Panc1 (cell line): ENCODE data around the gene HNRNPA2B1. TPM values are rescaled to one million over a fixed set of nuclear protein-coding genes. Genes with fewer than 3 reads are reported as not detected.

ENCODE experiments used
- ATAC-seq: fragments of 200-7000 bp; cut with Tn5 transposase; 2 replicates; pipeline ENCODE4 v1.9.1; 2020; ENCODE audit warnings: mild to moderate bottlenecking, moderate library complexity
- BruUV-seq: library from RNA; stranded (reverse); fragments of 400-500 nt; replicated peaks from 2 replicates; lab custom pipeline; 2021; lab: Mats Ljungman, UMichigan
- CTCF ChIA-PET: fragments of 300-600 bp; sonication (Branson Sonifier 250); formaldehyde crosslinking; loops from one replicate; lab custom pipeline; 2022; ENCODE audit warnings: antibody characterized with exemption; lab: Charles Lee
- POLR2A ChIA-PET: fragments of 300-600 bp; sonication (Branson Sonifier 250); formaldehyde crosslinking; loops from one replicate; lab custom pipeline; 2022; ENCODE audit warnings: antibody characterized with exemption; lab: Charles Lee
- DNase-seq: peaks from one replicate; pipeline ENCODE4 v3.0.0-alpha.2; 2010; ENCODE audit warnings: low read depth, low spot score
- H3K27ac ChIP-seq: 2 replicates; pipeline ENCODE4 v1.5.1; 2011; ENCODE audit warnings: mild to moderate bottlenecking, low read length, inconsistent platforms
- H3K27me3 ChIP-seq: fragments of 200-500 bp; sonication (Bioruptor generic); 2 replicates; pipeline ENCODE4 v1.6.0; 2014; ENCODE audit warnings: low read length, inconsistent platforms; ENCODE audit not compliant: control insufficient read depth, insufficient read depth
- H3K36me3 ChIP-seq: fragments of 200-500 bp; sonication (Bioruptor generic); 2 replicates; pipeline ENCODE4 v1.5.1; 2014; ENCODE audit warnings: inconsistent platforms, mild to moderate bottlenecking, low read length, moderate library complexity; ENCODE audit not compliant: control insufficient read depth, insufficient read depth
- H3K4me1 ChIP-seq: 2 replicates; pipeline ENCODE4 v1.5.1; 2011; ENCODE audit warnings: inconsistent platforms, mild to moderate bottlenecking, low read length, moderate library complexity; ENCODE audit not compliant: control insufficient read depth, insufficient read depth
- H3K4me3 ChIP-seq, 2 experiments: 2 replicates each; pipeline ENCODE4 v1.5.1; 2011 to 2012; ENCODE audit warnings: low read depth in 2 of 2, low read length in 2 of 2, mild to moderate bottlenecking in 2 of 2, inconsistent platforms in 1 of 2, moderate library complexity in 1 of 2
- H3K9me3 ChIP-seq: fragments of 200-500 bp; sonication (Bioruptor generic); 2 replicates; pipeline ENCODE4 v1.5.1; 2014; ENCODE audit warnings: low read depth, mild to moderate bottlenecking, inconsistent platforms, low read length, moderate library complexity; ENCODE audit not compliant: control insufficient read depth, insufficient read depth
- POLR2AphosphoS5 ChIP-seq: IDR thresholded peaks from 2 replicates; pipeline ENCODE4 v1.6.1; 2012; ENCODE audit warnings: mild to moderate bottlenecking, low read depth, low read length, moderate library complexity
- SIN3A ChIP-seq: IDR thresholded peaks from 2 replicates; pipeline ENCODE4 v1.6.1; 2012; ENCODE audit warnings: low read depth, mild to moderate bottlenecking, low read length, moderate library complexity, borderline replicate concordance; ENCODE audit not compliant: insufficient read depth
- TCF7L2 ChIP-seq: IDR thresholded peaks from 2 replicates; pipeline ENCODE4 v1.6.1; 2011; ENCODE audit warnings: mild to moderate bottlenecking, low read depth, low read length, inconsistent platforms
- in situ Hi-C: cut with HindIII; loops from 2 replicates; pipeline ENCODE4 v1.10.0; 2016; ENCODE audit warnings: low sequenced_read_pairs, low pct_unique_long_range_greater_than_20kb
- intact Hi-C: fragments of 100-400 bp; cut with micrococcal nuclease; formaldehyde crosslinking; loops from one replicate; pipeline ENCODE4 v1.10.0; 2022; ENCODE audit not compliant: unreplicated experiment
- total RNA-seq: library from RNA; stranded (reverse); gene quantifications from one replicate; pipeline ENCODE4 v1.2.1, GENCODE V29; 2021; ENCODE audit not compliant: unreplicated experiment
- TF ChIP-seq, protein P1 (sequence below): fragments of 450-650 bp; IDR thresholded peaks from 2 replicates; pipeline ENCODE4 v1.5.1; 2017; ENCODE audit warnings: mild to moderate bottlenecking
- TF ChIP-seq, protein P2 (sequence below), 2 experiments: IDR thresholded peaks; 2 replicates each; pipeline ENCODE4 v1.6.1; 2011 to 2012; ENCODE audit warnings: low read depth in 2 of 2, control low read depth in 1 of 2, low read length in 1 of 2, mild to moderate bottlenecking in 1 of 2, moderate library complexity in 1 of 2; ENCODE audit not compliant: insufficient read depth in 1 of 2

HNRNPA2B1 gene
- total RNA-seq, 1 experiment from 2014 or later: 819 TPM

DNA sequence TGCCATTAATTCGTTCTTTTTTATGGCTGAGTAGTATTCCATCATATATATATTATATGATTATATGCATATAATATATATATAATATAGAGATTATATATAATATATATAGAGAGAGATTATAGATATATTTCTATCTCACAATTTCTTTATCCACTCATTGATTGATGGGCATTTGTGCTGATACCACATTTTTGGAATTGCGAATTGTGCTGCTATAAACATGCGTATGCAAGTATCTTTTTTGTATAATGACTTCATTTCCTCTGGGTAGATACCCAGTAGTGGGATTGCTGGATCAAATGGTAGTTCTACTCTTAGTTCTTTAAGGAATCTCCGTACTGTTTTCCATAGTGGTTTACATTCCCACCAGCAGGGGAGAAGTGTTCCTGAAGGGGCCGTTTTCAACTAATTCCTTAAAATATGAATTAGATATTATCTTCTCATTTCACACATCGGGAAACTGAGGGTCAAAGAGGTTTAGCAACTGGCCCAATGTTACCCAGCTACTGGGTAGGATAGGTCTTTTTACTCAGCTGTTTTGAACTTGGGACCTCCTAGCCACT is 32.0 kb downstream of the HNRNPA2B1 start:
- no TSS peak for BruUV-seq
- TF ChIP-seq, protein P1, sequence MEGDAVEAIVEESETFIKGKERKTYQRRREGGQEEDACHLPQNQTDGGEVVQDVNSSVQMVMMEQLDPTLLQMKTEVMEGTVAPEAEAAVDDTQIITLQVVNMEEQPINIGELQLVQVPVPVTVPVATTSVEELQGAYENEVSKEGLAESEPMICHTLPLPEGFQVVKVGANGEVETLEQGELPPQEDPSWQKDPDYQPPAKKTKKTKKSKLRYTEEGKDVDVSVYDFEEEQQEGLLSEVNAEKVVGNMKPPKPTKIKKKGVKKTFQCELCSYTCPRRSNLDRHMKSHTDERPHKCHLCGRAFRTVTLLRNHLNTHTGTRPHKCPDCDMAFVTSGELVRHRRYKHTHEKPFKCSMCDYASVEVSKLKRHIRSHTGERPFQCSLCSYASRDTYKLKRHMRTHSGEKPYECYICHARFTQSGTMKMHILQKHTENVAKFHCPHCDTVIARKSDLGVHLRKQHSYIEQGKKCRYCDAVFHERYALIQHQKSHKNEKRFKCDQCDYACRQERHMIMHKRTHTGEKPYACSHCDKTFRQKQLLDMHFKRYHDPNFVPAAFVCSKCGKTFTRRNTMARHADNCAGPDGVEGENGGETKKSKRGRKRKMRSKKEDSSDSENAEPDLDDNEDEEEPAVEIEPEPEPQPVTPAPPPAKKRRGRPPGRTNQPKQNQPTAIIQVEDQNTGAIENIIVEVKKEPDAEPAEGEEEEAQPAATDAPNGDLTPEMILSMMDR: peak; percentile 33; the same call in 1 of the 2 replicates
- TF ChIP-seq, protein P2, sequence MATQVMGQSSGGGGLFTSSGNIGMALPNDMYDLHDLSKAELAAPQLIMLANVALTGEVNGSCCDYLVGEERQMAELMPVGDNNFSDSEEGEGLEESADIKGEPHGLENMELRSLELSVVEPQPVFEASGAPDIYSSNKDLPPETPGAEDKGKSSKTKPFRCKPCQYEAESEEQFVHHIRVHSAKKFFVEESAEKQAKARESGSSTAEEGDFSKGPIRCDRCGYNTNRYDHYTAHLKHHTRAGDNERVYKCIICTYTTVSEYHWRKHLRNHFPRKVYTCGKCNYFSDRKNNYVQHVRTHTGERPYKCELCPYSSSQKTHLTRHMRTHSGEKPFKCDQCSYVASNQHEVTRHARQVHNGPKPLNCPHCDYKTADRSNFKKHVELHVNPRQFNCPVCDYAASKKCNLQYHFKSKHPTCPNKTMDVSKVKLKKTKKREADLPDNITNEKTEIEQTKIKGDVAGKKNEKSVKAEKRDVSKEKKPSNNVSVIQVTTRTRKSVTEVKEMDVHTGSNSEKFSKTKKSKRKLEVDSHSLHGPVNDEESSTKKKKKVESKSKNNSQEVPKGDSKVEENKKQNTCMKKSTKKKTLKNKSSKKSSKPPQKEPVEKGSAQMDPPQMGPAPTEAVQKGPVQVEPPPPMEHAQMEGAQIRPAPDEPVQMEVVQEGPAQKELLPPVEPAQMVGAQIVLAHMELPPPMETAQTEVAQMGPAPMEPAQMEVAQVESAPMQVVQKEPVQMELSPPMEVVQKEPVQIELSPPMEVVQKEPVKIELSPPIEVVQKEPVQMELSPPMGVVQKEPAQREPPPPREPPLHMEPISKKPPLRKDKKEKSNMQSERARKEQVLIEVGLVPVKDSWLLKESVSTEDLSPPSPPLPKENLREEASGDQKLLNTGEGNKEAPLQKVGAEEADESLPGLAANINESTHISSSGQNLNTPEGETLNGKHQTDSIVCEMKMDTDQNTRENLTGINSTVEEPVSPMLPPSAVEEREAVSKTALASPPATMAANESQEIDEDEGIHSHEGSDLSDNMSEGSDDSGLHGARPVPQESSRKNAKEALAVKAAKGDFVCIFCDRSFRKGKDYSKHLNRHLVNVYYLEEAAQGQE (IDR thresholded peaks at IDR 0.05; ENCODE audit: insufficient read depth in 1 of 2, low read depth in 2 of 2, low read length in 1 of 2): no peak
- H3K27me3 ChIP-seq: no peaks in the 10 kb centered on the region
- DNase-seq (no peak), ATAC-seq (no peak)
- no peak overlapping the region for H3K27ac ChIP-seq
- no peaks in the 10 kb centered on the region for H3K36me3 ChIP-seq
- CTCF ChIA-PET: no interaction called here
- in situ Hi-C loops: no loop called here
- H3K4me1 ChIP-seq: peaks cover 18% of the 10 kb centered on the region
- POLR2A ChIA-PET: no interaction called here
- no peaks in the 10 kb centered on the region for H3K9me3 ChIP-seq
- intact Hi-C loops: no loop called here
- no peak overlapping the region for H3K4me3 ChIP-seq

GRCh38 chr7:26167303-26167934 is 33.1 kb downstream of the HNRNPA2B1 start:
- peak overlapping the region; percentile 51 for H3K27ac ChIP-seq
- DNase-seq (no peak), ATAC-seq (peak; percentile 58)
- H3K9me3 ChIP-seq: no peaks in the 10 kb centered on the region
- ChIA-PET POLR2A (interaction anchor here (0.7 kb wide), 1 partner anchor 153 kb away, joined by 3 read pairs; no protein-coding TSS in a partner anchor), CTCF (no interaction called here)
- no TSS peak for BruUV-seq
- H3K27me3 ChIP-seq: no peaks in the 10 kb centered on the region
- no peaks in the 10 kb centered on the region for H3K36me3 ChIP-seq
- intact Hi-C loops (no loop called here), in situ Hi-C loops (no loop called here)
- H3K4me1 ChIP-seq: peaks cover 17% of the 10 kb centered on the region
- TF ChIP-seq, protein P1: no peak
- TF ChIP-seq POLR2AphosphoS5 (no peak), SIN3A (no peak), TCF7L2 (no peak)
- TF ChIP-seq, protein P2 (IDR thresholded peaks at IDR 0.05; ENCODE audit: insufficient read depth in 1 of 2, low read depth in 2 of 2, low read length in 1 of 2): no peak
- H3K4me3 ChIP-seq: no peak overlapping the region
